ENCODE results near the gene MINDY3. TPM values are rescaled to one million over a fixed set of nuclear protein-coding genes. Genes with fewer than 3 reads are reported as not detected.

MINDY3 gene
- total RNA-seq, 1 experiment from 2014 or later = 14.9 TPM

- Histone ChIP-seq H3K27ac (ENCODE audit: insufficient read length, low read depth, low read length) (no peak overlapping the region), H4K20me1 (ENCODE audit: control insufficient read depth, insufficient read depth, insufficient read length) (no peaks in the 10 kb centered on the region), H3K9ac (ENCODE audit: extremely low read depth, insufficient read length, low read length) (no peak overlapping the region), H3K23me2 (ENCODE audit: insufficient read length, low read depth, low read length, poor library complexity, severe bottlenecking) (no peaks in the 10 kb centered on the region), H4K5ac (ENCODE audit: insufficient read length, low read depth, low read length) (no peak overlapping the region), H2BK120ac (ENCODE audit: low read depth, low read length, poor library complexity, severe bottlenecking) (no peak overlapping the region), H3K4me2 (ENCODE audit: insufficient read depth, insufficient read length, low read length) (no peak overlapping the region), H3K56ac (ENCODE audit: insufficient read length, low read depth, low read length) (no peak overlapping the region), H4K8ac (replicated peaks; ENCODE audit: insufficient read length, low read depth, low read length) (no peak overlapping the region), H2BK15ac (ENCODE audit: low read depth, low read length) (no peak overlapping the region), H3K9me3 (ENCODE audit: control insufficient read depth, low read depth, low read length) (no peaks in the 10 kb centered on the region), H3K27me3 (ENCODE audit: insufficient read depth, low read length) (peaks cover 3% of the 10 kb centered on the region; the same call in 1 of the 2 replicates), H4K91ac (ENCODE audit: insufficient read length, low read depth, low read length) (no peak overlapping the region), H3K4me1 (ENCODE audit: insufficient read depth, low read length) (no peaks in the 10 kb centered on the region), H2BK12ac (ENCODE audit: insufficient read length, low read depth, low read length) (no peak overlapping the region), H3T11ph (ENCODE audit: low read length) (no peak overlapping the region), H3K14ac (ENCODE audit: insufficient read depth, low read length) (no peak overlapping the region), H3K79me1 (ENCODE audit: insufficient read depth, low read depth, low read length, poor library complexity, severe bottlenecking) (no peaks in the 10 kb centered on the region), H2BK5ac (ENCODE audit: insufficient read length, low read length) (no peak overlapping the region), H2BK20ac (ENCODE audit: low read depth, low read length, poor library complexity, severe bottlenecking) (no peak overlapping the region), H3K4ac (ENCODE audit: low read depth, low read length) (no peak overlapping the region), H3K18ac (ENCODE audit: insufficient read length, low read depth, low read length) (no peak overlapping the region), H3K23ac (ENCODE audit: insufficient read length, low read depth, low read length) (no peak overlapping the region), H3K79me2 (ENCODE audit: insufficient read depth, low read length) (no peaks in the 10 kb centered on the region), H2AK5ac (ENCODE audit: insufficient read length, low read length) (no peak overlapping the region), H2AFZ (ENCODE audit: low read length) (no peak overlapping the region)
- Mint-ChIP-seq H3K9me3 (peaks cover 0 to 1% of the 10 kb centered on the region in 2 experiments; a peak in 1 of 5 replicates), H3K4me1 (no peaks in the 10 kb centered on the region), H3K27me3 (ENCODE audit: low read depth) (peaks cover 90% of the 10 kb centered on the region), H3K36me3 (ENCODE audit: insufficient read depth in 1 of 3, low read depth in 3 of 3) (no peaks in the 10 kb centered on the region), H3K4me3 (no peak overlapping the region), H3K27ac (no peak overlapping the region)
- no CpG with 5 or more reads among the region's 5 CpGs for WGBS (ENCODE audit: extremely low coverage, insufficient read length, low lambda C conversion rate)
- no peak for DNase-seq
- no peak for TF ChIP-seq CTCF (conservative IDR thresholded peaks at IDR 0.05)
These were observed 7.7 kb upstream of the MINDY3 start for GRCh38 chr10:15868006-15868405.
